C4-2B (cell line): ENCODE data around the gene TM9SF4.

ENCODE experiments used
- ZFX ChIP-seq: fragments of 450-650 bp; IDR thresholded peaks from 2 replicates; pipeline ENCODE4 v1.6.1; 2017
- TF ChIP-seq, protein P1 (sequence below): fragments of 450-650 bp; conservative IDR thresholded peaks from 2 replicates; pipeline ENCODE4 v1.5.1; 2017; ENCODE audit warnings: mild to moderate bottlenecking

DNA sequence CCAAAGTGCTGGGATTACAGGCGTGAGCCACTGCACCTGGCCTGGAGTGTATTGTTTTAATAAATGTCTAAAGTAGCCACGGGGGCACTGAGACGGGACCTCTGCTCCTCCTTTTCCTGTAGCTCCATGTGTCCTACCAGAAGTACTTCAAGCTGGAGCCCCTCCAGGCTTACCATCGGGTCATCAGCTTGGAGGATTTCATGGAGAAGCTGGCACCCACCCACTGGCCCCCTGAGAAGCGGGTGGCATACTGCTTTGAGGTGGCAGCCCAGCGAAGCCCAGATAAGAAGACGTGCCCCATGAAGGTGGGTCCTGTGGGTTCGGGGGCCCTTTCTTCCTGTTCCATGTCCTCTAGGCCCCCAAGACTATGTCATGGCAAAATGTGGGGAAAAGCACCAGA is 105.6 kb downstream of the TM9SF4 start:
- TF ChIP-seq, protein P1, sequence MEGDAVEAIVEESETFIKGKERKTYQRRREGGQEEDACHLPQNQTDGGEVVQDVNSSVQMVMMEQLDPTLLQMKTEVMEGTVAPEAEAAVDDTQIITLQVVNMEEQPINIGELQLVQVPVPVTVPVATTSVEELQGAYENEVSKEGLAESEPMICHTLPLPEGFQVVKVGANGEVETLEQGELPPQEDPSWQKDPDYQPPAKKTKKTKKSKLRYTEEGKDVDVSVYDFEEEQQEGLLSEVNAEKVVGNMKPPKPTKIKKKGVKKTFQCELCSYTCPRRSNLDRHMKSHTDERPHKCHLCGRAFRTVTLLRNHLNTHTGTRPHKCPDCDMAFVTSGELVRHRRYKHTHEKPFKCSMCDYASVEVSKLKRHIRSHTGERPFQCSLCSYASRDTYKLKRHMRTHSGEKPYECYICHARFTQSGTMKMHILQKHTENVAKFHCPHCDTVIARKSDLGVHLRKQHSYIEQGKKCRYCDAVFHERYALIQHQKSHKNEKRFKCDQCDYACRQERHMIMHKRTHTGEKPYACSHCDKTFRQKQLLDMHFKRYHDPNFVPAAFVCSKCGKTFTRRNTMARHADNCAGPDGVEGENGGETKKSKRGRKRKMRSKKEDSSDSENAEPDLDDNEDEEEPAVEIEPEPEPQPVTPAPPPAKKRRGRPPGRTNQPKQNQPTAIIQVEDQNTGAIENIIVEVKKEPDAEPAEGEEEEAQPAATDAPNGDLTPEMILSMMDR: no peak
- no peak for TF ChIP-seq ZFX
